Activated naive CD8-positive, alpha-beta T cell treated with anti-CD3 and anti-CD28 coated beads, Interleukin-2, amount 50 U/mL, for 24 hours (primary cell): ENCODE data around the gene PLAGL1.
A peak's percentile ranks its signal among the peaks of the same experiment; 100 is the strongest.

Experiments used
- ATAC-seq: fragments of 150-1000 bp; cut with Tn5 transposase; one replicate; pipeline ENCODE4 v1.10.0; 2021
- DNase-seq: peaks from one replicate; pipeline ENCODE4 v3.0.0; 2021
- H3K27ac Mint-ChIP-seq: one replicate; pipeline ENCODE4 v1.8.0; 2021; ENCODE audit warnings: mild to moderate bottlenecking, mixed read lengths
- H3K27me3 Mint-ChIP-seq: one replicate; pipeline ENCODE4 v1.8.0; 2021; ENCODE audit warnings: mixed read lengths
- H3K36me3 Mint-ChIP-seq: one replicate; pipeline ENCODE4 v1.8.0; 2021; ENCODE audit warnings: low read depth, mixed read lengths
- H3K4me1 Mint-ChIP-seq: one replicate; pipeline ENCODE4 v1.8.0; 2021; ENCODE audit warnings: mixed read lengths
- H3K4me3 Mint-ChIP-seq: one replicate; pipeline ENCODE4 v1.8.0; 2021; ENCODE audit warnings: mild to moderate bottlenecking, moderate library complexity, mixed read lengths
- H3K9me3 Mint-ChIP-seq: one replicate; pipeline ENCODE4 v1.8.0; 2021; ENCODE audit warnings: mixed read lengths

The PLAGL1 gene

GRCh38 chr6:143902827-143903226 is 105.2 kb downstream of the PLAGL1 start:
- Mint-ChIP-seq H3K27ac (no peak overlapping the region), H3K4me3 (no peak overlapping the region), H3K9me3 (no peaks in the 10 kb centered on the region), H3K27me3 (no peaks in the 10 kb centered on the region), H3K4me1 (peaks cover 3% of the 10 kb centered on the region), H3K36me3 (no peaks in the 10 kb centered on the region)
- DNase-seq, result no peak
- ATAC-seq, result no peak

GRCh38 chr6:143901885-143902750 is 105.9 kb downstream of the PLAGL1 start:
- H3K4me3 Mint-ChIP-seq, result no peak overlapping the region
- peaks cover 3% of the 10 kb centered on the region for H3K4me1 Mint-ChIP-seq
- H3K36me3 Mint-ChIP-seq, result no peaks in the 10 kb centered on the region
- DNase-seq (no peak), ATAC-seq (peak; percentile 73)
- no peaks in the 10 kb centered on the region for H3K9me3 Mint-ChIP-seq
- H3K27ac Mint-ChIP-seq, result peak overlapping the region; percentile 21
- no peaks in the 10 kb centered on the region for H3K27me3 Mint-ChIP-seq

- peaks cover 3% of the 10 kb centered on the region for H3K4me1 Mint-ChIP-seq
- DNase-seq (no peak), ATAC-seq (no peak)
- no peak overlapping the region for H3K4me3 Mint-ChIP-seq
- H3K27me3 Mint-ChIP-seq, result no peaks in the 10 kb centered on the region
- no peaks in the 10 kb centered on the region for H3K9me3 Mint-ChIP-seq
- H3K36me3 Mint-ChIP-seq, result no peaks in the 10 kb centered on the region
- H3K27ac Mint-ChIP-seq, result no peak overlapping the region
These were observed 107.7 kb downstream of the PLAGL1 start for GRCh38 chr6:143900358-143900757.

- H3K4me1 Mint-ChIP-seq, result no peaks in the 10 kb centered on the region
- no peaks in the 10 kb centered on the region for H3K9me3 Mint-ChIP-seq
- no peaks in the 10 kb centered on the region for H3K36me3 Mint-ChIP-seq
- H3K27me3 Mint-ChIP-seq, result no peaks in the 10 kb centered on the region
- H3K4me3 Mint-ChIP-seq, result no peak overlapping the region
- H3K27ac Mint-ChIP-seq, result no peak overlapping the region
- DNase-seq (no peak), ATAC-seq (no peak)
These were observed 111.8 kb downstream of the PLAGL1 start for GRCh38 chr6:143896126-143896860.

GRCh38 chr6:143894655-143895054 is 113.4 kb downstream of the PLAGL1 start:
- Mint-ChIP-seq H3K4me1 (no peaks in the 10 kb centered on the region), H3K9me3 (no peaks in the 10 kb centered on the region), H3K27me3 (no peaks in the 10 kb centered on the region), H3K36me3 (no peaks in the 10 kb centered on the region), H3K27ac (no peak overlapping the region), H3K4me3 (no peak overlapping the region)
- no peak for ATAC-seq
- DNase-seq, result no peak
